Measurements from ENCODE around the gene UCK1.

The UCK1 gene

GRCh38 chr9:131491001-131491710 lies 39.9 kb downstream of the UCK1 start:
- Histone ChIP-seq H3K79me2 (ENCODE audit: insufficient read depth, low read depth) (no peaks in the 10 kb centered on the region), H3K36me3 (ENCODE audit: insufficient read depth) (peaks cover 7% of the 10 kb centered on the region; the same call in 1 of the 2 replicates), H3K27ac (no peak overlapping the region), H3K27me3 (ENCODE audit: insufficient read depth, low read depth) (no peaks in the 10 kb centered on the region), H3K4me3 (IDR thresholded peaks at IDR 0.05; ENCODE audit: insufficient read depth, low read depth, low read length) (no peak overlapping the region), H3K9ac (no peak overlapping the region), H3K4me1 (ENCODE audit: low read depth, poor library complexity, severe bottlenecking) (no peaks in the 10 kb centered on the region), H2AFZ (ENCODE audit: low read depth) (no peak overlapping the region), H3K4me2 (no peak overlapping the region), H4K20me1 (ENCODE audit: insufficient read depth) (no peaks in the 10 kb centered on the region)
- TF ChIP-seq, protein P1, sequence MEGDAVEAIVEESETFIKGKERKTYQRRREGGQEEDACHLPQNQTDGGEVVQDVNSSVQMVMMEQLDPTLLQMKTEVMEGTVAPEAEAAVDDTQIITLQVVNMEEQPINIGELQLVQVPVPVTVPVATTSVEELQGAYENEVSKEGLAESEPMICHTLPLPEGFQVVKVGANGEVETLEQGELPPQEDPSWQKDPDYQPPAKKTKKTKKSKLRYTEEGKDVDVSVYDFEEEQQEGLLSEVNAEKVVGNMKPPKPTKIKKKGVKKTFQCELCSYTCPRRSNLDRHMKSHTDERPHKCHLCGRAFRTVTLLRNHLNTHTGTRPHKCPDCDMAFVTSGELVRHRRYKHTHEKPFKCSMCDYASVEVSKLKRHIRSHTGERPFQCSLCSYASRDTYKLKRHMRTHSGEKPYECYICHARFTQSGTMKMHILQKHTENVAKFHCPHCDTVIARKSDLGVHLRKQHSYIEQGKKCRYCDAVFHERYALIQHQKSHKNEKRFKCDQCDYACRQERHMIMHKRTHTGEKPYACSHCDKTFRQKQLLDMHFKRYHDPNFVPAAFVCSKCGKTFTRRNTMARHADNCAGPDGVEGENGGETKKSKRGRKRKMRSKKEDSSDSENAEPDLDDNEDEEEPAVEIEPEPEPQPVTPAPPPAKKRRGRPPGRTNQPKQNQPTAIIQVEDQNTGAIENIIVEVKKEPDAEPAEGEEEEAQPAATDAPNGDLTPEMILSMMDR (conservative IDR thresholded peaks at IDR 0.05; ENCODE audit: low read depth, low read length): no peak

- Histone ChIP-seq H3K4me1 (ENCODE audit: low read depth, poor library complexity, severe bottlenecking) (no peaks in the 10 kb centered on the region), H3K36me3 (ENCODE audit: insufficient read depth) (peaks cover 7% of the 10 kb centered on the region; the same call in 1 of the 2 replicates), H2AFZ (ENCODE audit: low read depth) (no peak overlapping the region), H3K9ac (no peak overlapping the region), H3K4me2 (no peak overlapping the region), H3K27me3 (ENCODE audit: insufficient read depth, low read depth) (no peaks in the 10 kb centered on the region), H3K27ac (no peak overlapping the region), H3K4me3 (IDR thresholded peaks at IDR 0.05; ENCODE audit: insufficient read depth, low read depth, low read length) (no peak overlapping the region), H4K20me1 (ENCODE audit: insufficient read depth) (no peaks in the 10 kb centered on the region), H3K79me2 (ENCODE audit: insufficient read depth, low read depth) (no peaks in the 10 kb centered on the region)
- TF ChIP-seq, protein P1 (conservative IDR thresholded peaks at IDR 0.05; ENCODE audit: low read depth, low read length): no peak
Measured at GRCh38 chr9:131490514-131490913, 40.5 kb downstream of the UCK1 start.

- no peak overlapping the region for H3K4me2 ChIP-seq
- no peaks in the 10 kb centered on the region for H4K20me1 ChIP-seq (ENCODE audit: insufficient read depth)
- no peak overlapping the region for H2AFZ ChIP-seq (ENCODE audit: low read depth)
- no peak overlapping the region for H3K4me3 ChIP-seq (IDR thresholded peaks at IDR 0.05; ENCODE audit: insufficient read depth, low read depth, low read length)
- peaks cover 13% of the 10 kb centered on the region; the same call in 1 of the 2 replicates for H3K36me3 ChIP-seq (ENCODE audit: insufficient read depth)
- no peak overlapping the region for H3K9ac ChIP-seq
- TF ChIP-seq, protein P1 (conservative IDR thresholded peaks at IDR 0.05; ENCODE audit: low read depth, low read length): no peak
- H3K27ac ChIP-seq: no peak overlapping the region
- no peaks in the 10 kb centered on the region for H3K4me1 ChIP-seq (ENCODE audit: low read depth, poor library complexity, severe bottlenecking)
- H3K79me2 ChIP-seq (ENCODE audit: insufficient read depth, low read depth): no peaks in the 10 kb centered on the region
- no peaks in the 10 kb centered on the region for H3K27me3 ChIP-seq (ENCODE audit: insufficient read depth, low read depth)
Measured at GRCh38 chr9:131487621-131488031, 43.4 kb downstream of the UCK1 start.

DNA sequence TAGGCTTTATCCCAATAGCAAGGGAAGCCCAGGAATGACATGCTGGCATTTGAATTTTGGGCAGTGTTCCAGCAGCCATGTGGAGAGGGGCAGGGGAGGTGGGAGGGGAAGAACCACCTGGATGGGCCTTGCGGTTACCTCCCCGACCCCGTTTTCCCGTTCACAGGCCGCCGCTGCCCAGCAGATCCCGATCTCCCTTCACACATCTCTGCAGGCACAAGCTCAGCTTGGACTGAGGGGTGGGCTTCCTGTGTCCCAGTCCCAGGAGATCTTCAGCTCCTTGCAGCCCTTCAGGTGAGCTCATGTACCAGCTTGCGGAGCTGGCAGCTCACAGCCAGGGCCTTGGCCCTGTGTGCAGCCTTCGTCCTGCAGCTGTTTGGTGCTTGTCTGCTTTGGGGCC lies 44.1 kb downstream of the UCK1 start:
- no peaks in the 10 kb centered on the region for H3K79me2 ChIP-seq (ENCODE audit: insufficient read depth, low read depth)
- no peak overlapping the region for H3K27ac ChIP-seq
- H2AFZ ChIP-seq (ENCODE audit: low read depth): no peak overlapping the region
- no peak overlapping the region for H3K9ac ChIP-seq
- no peaks in the 10 kb centered on the region for H3K27me3 ChIP-seq (ENCODE audit: insufficient read depth, low read depth)
- H4K20me1 ChIP-seq (ENCODE audit: insufficient read depth): no peaks in the 10 kb centered on the region
- H3K4me3 ChIP-seq (IDR thresholded peaks at IDR 0.05; ENCODE audit: insufficient read depth, low read depth, low read length): no peak overlapping the region
- no peaks in the 10 kb centered on the region for H3K4me1 ChIP-seq (ENCODE audit: low read depth, poor library complexity, severe bottlenecking)
- H3K36me3 ChIP-seq (ENCODE audit: insufficient read depth): peaks cover 11% of the 10 kb centered on the region; the same call in 1 of the 2 replicates
- TF ChIP-seq, protein P1 (conservative IDR thresholded peaks at IDR 0.05; ENCODE audit: low read depth, low read length): no peak
- H3K4me2 ChIP-seq: no peak overlapping the region

All from KMS-11 (cell line).